Choroid plexus epithelial cell (primary cell): Measurements from ENCODE around the gene ADPRH.

Source experiments
- DNase-seq: peaks from one replicate; pipeline ENCODE4 v3.0.0-alpha.2; 2010; ENCODE audit warnings: low read depth
- H3K4me3 ChIP-seq: 2 replicates; pipeline ENCODE4 v1.5.1; 2011; ENCODE audit warnings: low read depth, mild to moderate bottlenecking, control low read depth, low read length, moderate library complexity
- TF ChIP-seq, protein P1 (sequence below): conservative IDR thresholded peaks from 2 replicates; pipeline ENCODE4 v1.5.1; 2011; ENCODE audit warnings: low read depth, mild to moderate bottlenecking, control low read depth, inconsistent platforms, low read length, moderate library complexity

Gene ADPRH

GRCh38 chr3:119579366-119580066 lies at the start of gene ADPRH:
ADPRH (plus strand) TSS chr3:119579492; CDS start chr3:119582170, 2,678 bp downstream.
- TF ChIP-seq, protein P1, sequence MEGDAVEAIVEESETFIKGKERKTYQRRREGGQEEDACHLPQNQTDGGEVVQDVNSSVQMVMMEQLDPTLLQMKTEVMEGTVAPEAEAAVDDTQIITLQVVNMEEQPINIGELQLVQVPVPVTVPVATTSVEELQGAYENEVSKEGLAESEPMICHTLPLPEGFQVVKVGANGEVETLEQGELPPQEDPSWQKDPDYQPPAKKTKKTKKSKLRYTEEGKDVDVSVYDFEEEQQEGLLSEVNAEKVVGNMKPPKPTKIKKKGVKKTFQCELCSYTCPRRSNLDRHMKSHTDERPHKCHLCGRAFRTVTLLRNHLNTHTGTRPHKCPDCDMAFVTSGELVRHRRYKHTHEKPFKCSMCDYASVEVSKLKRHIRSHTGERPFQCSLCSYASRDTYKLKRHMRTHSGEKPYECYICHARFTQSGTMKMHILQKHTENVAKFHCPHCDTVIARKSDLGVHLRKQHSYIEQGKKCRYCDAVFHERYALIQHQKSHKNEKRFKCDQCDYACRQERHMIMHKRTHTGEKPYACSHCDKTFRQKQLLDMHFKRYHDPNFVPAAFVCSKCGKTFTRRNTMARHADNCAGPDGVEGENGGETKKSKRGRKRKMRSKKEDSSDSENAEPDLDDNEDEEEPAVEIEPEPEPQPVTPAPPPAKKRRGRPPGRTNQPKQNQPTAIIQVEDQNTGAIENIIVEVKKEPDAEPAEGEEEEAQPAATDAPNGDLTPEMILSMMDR: no peak
- H3K4me3 ChIP-seq: peak within 1 kb of the TSS; percentile 66
- peak; percentile 72 for DNase-seq

GRCh38 chr3:119529883-119530282 lies 49.4 kb upstream of the ADPRH start:
- TF ChIP-seq, protein P1: no peak
- H3K4me3 ChIP-seq: no peak overlapping the region
- peak; percentile 78 for DNase-seq

GRCh38 chr3:119530456-119530855 lies 48.8 kb upstream of the ADPRH start:
- TF ChIP-seq, protein P1: no peak
- no peak for DNase-seq
- H3K4me3 ChIP-seq: no peak overlapping the region

DNA sequence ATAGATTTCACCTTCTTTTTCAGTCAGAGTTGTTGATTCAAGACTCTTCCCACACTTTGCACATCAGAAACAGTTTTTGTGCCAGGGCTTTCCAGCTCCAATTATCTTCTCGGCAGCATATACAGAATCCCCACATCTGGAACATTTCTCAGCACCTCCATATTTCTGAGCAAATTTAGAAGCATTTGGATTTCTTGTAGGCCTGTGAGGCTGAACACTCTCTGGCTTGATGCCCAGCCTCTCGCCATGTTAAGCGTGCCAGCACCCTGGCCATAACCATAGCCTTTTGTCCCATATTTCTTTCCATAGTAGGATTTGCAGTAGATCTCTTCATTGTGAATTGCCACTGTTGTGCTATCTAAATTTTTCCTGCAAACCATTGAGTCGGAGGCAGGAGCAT lies 48.1 kb upstream of the ADPRH start:
- DNase-seq: no peak
- TF ChIP-seq, protein P1: no peak
- no peak overlapping the region for H3K4me3 ChIP-seq

GRCh38 chr3:119534296-119534695 lies 45.0 kb upstream of the ADPRH start:
- TF ChIP-seq, protein P1: no peak
- no peak for DNase-seq

DNA sequence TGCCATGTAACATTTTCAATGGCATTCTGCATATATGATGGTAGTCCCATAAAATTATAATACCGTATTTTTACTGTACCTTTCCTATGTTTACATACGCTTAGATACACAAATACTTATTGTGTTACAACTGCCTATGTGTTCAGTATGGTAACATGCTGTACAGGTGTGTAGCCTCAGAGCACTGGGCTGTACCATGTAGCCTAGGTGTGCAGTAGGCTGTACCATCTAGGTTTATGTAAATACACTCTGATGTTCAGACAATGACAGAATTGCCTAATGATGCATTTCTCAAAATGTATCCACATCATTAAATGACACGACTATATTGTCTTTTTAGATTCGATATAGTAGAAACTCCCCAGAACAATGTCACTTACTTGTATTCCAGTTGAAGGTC lies 42.5 kb upstream of the ADPRH start:
- DNase-seq: no peak
- H3K4me3 ChIP-seq: no peak overlapping the region
- TF ChIP-seq, protein P1: no peak

More at GRCh38 chr3:119534296-119534695, 45.0 kb upstream of the ADPRH start:
- no peak overlapping the region for H3K4me3 ChIP-seq

GRCh38 chr3:119538772-119539171 lies 40.5 kb upstream of the ADPRH start:
- no peak for DNase-seq
- H3K4me3 ChIP-seq: no peak overlapping the region
- TF ChIP-seq, protein P1: no peak
